HG03378 (cell line): ENCODE measurements around the gene SLC50A1.
A peak's percentile ranks its signal among the peaks of the same experiment; 100 is the strongest.

ENCODE experiments used
- ATAC-seq: cut with Tn5 transposase; IDR thresholded peaks from one replicate; pipeline ENCODE4 v1.9.1; 2021; ENCODE audit warnings: mild to moderate bottlenecking, moderate library complexity; ENCODE audit not compliant: unreplicated experiment

Gene SLC50A1

GRCh38 chr1:155182052-155182550 lies 46.4 kb downstream of the SLC50A1 start:
- ATAC-seq = no peak

DNA sequence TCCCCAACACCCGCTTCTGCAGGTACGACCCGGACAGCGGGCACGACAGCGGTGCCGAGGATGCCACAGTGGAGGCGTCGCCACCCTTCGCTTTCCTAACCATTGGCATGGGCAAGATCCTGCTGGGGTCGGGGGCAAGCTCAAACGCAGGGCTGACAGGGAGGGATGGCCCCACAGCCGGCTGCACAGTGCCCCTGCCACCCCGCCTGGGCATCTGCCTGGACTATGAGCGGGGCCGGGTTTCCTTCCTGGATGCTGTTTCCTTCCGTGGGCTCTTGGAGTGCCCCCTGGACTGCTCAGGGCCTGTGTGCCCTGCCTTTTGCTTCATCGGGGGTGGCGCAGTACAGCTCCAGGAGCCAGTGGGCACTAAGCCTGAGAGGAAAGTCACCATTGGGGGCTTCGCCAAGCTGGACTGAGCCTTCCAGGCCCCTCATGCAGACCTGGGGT lies 48.1 kb downstream of the SLC50A1 start:
- no peak for ATAC-seq

- ATAC-seq = no peak
Observed at GRCh38 chr1:155184351-155184811, 48.7 kb downstream of the SLC50A1 start.

- ATAC-seq = peak; percentile 81
Observed at GRCh38 chr1:155184835-155185782, 49.5 kb downstream of the SLC50A1 start.

DNA sequence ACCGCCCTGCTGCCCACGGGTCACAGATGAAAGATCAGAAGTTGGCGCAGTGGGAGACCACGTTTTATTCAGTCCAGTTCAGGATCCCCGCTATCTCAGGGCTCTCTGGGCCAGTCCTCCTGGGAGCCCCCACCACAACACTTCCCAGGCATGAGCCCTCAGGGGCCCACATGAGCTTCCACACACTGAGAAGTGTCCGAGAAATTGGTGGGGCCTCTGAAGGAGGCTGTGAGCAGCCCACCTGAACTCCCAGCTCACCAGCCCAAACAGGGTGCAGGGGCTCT lies 50.1 kb downstream of the SLC50A1 start:
- no peak for ATAC-seq

DNA sequence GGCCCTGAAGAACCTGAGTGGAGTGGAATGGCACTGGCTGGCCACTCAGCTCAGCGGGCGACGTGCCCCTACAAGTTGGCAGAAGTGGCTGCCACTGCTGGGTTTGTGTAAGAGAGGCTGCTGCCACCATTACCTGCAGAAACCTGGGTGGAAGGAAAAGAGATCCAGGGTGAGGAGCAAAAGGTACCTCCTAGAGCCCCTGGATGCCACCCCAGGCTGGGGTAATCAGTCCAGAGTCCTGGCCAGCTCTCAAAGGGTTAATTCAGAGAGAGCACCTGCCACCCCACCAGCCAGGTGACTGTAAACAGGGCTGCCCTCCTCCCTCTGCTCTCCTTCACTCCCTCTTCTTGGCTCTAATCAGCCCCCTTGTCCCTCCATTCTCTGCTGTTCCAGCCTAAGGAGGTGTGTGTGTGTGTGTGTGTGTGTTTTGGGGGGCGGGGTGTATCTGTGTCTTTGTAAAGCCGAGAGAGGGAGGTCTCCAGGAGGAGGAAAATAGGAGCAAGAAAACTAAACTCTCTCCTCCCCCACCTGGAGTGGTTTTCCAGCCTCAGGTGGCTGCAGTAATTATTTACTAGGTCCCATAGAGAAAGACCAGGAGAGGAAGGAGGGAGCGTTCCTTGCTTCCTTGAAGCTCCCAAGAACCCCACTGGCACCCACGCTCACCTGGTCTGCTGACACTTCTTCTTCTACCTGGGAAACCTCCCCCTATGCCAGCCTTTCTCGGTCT lies 50.6 kb downstream of the SLC50A1 start:
- ATAC-seq = no peak

GRCh38 chr1:155186794-155187455 lies 51.3 kb downstream of the SLC50A1 start:
- no peak for ATAC-seq

DNA sequence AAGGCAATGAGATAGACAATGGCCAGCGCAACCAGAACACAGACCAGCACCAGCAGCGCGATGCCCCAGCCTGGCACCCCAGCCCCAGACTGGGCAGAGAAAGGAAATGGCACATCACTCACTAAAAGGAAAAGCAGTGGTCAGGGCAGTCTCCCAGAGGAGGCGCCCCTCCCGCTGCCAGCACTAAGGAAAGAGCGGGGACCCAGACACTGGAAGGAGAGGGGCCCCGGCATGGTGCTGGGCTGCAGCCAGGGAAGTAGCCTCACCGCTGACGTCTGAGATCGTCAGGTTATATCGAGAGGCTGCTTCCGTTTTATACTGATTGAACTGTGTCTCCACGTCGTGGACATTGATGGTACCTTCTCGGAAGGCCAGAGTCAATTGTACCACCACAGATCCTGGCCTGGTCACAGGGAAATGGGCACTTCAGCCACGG lies 51.8 kb downstream of the SLC50A1 start:
- no peak for ATAC-seq

- no peak for ATAC-seq
Observed at GRCh38 chr1:155188268-155188667, 52.6 kb downstream of the SLC50A1 start.
